Measurements from ENCODE around the gene ZDHHC11.
"Not testable (repeated sequence)": the region's sequence is repeated elsewhere in the genome, so short reads cannot be mapped to it uniquely, and the experiment has no call there.

GRCh38 chr5:845031-845675 lies 5.6 kb downstream of the ZDHHC11 start:
- TF ChIP-seq CTCF (conservative IDR thresholded peaks at IDR 0.05 in 1 of 2, IDR thresholded peaks at IDR 0.05 in 1 of 2; ENCODE audit: extremely low read depth in 1 of 2, insufficient read depth in 1 of 2, low read depth in 1 of 2, low read length in 2 of 2); EZH2 (IDR thresholded peaks at IDR 0.05; ENCODE audit: borderline replicate concordance, low read length): not testable (repeated sequence)
